GM13977 (cell line): Measurements from ENCODE around the gene RNPEPL1.

Experiments
- DNase-seq: peaks from one replicate; pipeline ENCODE4 v3.0.0; 2012; ENCODE audit warnings: low spot score
- CTCF ChIP-seq: IDR thresholded peaks from 2 replicates; pipeline ENCODE4 v1.5.1; 2012; ENCODE audit warnings: mild to moderate bottlenecking, control low read depth; ENCODE audit not compliant: insufficient read depth; ENCODE audit errors: extremely low read depth, missing control alignments
- in situ Hi-C: fragments of 300-500 bp; cut with MboI; formaldehyde crosslinking; loops from one replicate; pipeline ENCODE4 v1.12.0; 2022; ENCODE audit warnings: low sequenced_read_pairs, low pct_unique_long_range_greater_than_20kb, mixed read lengths, inconsistent platforms; ENCODE audit not compliant: unreplicated experiment

RNPEPL1 gene

GRCh38 chr2:240556553-240557100 lies 11.7 kb upstream of the RNPEPL1 start:
- in situ Hi-C loops = no loop called here
- peak; percentile 56 for TF ChIP-seq CTCF
- DNase-seq = peak; percentile 62

- DNase-seq = no peak
- no peak for TF ChIP-seq CTCF
- in situ Hi-C loops = no loop called here
These were observed 11.1 kb upstream of the RNPEPL1 start for GRCh38 chr2:240557101-240557751.

DNA sequence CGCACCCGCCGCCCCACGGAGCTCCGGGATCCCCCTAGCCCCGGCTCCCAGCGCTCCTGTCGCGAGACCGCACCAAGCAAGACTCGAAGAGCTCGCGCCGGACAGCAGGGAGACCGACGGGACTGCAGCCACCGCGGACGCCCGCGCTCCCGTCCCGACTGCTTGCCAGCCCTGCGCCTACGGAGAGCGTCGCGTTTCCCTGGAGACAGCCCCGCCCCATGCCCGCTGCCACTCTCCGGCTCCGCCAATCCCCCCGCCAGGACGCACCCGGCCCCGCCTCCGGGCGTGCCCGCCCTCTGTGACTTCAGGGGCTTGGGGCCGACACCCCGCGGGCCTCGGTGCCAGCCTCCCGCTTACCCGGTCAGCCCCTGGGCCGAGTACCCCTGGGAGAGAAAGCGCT lies 10.5 kb upstream of the RNPEPL1 start, which contains the start of gene ANKMY1:
Gene ANKMY1 (minus strand): TSS at position 181 of the 400 bp plus-strand sequence. CDS start 653 bp downstream, outside the sequence.
- DNase-seq = peak; percentile 90
- in situ Hi-C loops = no loop called here
- no peak for TF ChIP-seq CTCF

DNA sequence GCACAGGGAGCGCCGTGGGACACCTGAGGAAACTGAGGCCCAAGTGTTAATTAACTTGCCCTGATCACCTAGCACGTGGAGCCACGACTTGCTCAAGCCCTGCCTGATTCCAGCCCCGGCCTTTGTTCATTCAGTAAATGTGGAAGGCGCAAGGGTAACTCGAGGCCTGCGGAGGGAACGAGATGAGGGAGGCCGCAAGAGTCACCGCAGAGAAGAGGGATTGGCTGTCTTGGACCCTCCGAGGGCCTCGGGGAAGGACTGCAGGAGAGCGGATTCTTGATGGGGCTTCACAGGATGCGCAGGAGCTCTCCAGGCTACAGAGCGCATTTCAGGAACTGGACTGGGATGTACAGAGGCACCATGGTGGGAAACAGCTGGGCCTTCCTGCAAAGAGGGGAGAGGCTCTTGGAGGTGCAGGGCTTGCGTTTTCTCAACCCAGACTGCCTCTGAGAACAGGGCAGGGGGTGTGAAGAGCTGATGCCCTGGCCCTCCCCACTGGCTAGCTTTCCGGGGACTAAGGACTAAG lies 10.0 kb upstream of the RNPEPL1 start:
- TF ChIP-seq CTCF = no peak
- DNase-seq = no peak
- in situ Hi-C loops = no loop called here

GRCh38 chr2:240559286-240559685 lies 9.0 kb upstream of the RNPEPL1 start:
- TF ChIP-seq CTCF = no peak
- no peak for DNase-seq
- in situ Hi-C loops = no loop called here

- DNase-seq = peak; percentile 94
- in situ Hi-C loops = no loop called here
- TF ChIP-seq CTCF = no peak
These were observed 8.2 kb upstream of the RNPEPL1 start, which contains the start of gene DUSP28 for GRCh38 chr2:240560084-240560479. TSS of gene DUSP28 (plus strand) at chr2:240560357. CDS start at chr2:240560685, 328 bp downstream.
